ENCODE measurements around the gene SCN10A. TPM values are rescaled to one million over a fixed set of nuclear protein-coding genes. Genes with fewer than 3 reads are reported as not detected.

The SCN10A gene
- total and polyA plus RNA-seq, 9 of the 15 experiments (the other 6 are each of a cell fraction or from before 2014, with no cell fraction given), result not detected

DNA sequence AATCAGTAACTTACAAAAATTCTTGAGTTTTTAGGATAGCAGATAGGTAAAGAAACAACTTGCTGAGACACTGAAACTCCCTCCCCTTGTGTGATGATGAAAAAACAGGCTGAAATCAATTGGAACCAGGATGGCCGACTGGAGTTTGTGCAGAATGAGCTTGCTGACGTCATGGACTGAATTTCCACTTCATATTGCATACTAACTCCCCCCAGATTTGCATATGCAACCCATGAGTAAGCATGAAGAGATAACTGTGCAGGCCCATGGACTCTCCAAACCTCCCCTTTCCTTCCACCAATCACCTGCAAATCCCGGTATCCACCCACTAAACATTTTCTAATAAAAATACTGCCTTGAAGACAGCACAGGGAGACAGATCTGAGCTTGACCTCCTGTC is 84.5 kb downstream of the SCN10A start (continued):
- TF ChIP-seq, protein P1, sequence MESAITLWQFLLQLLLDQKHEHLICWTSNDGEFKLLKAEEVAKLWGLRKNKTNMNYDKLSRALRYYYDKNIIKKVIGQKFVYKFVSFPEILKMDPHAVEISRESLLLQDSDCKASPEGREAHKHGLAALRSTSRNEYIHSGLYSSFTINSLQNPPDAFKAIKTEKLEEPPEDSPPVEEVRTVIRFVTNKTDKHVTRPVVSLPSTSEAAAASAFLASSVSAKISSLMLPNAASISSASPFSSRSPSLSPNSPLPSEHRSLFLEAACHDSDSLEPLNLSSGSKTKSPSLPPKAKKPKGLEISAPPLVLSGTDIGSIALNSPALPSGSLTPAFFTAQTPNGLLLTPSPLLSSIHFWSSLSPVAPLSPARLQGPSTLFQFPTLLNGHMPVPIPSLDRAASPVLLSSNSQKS (CRISPR knock-in tag; IDR thresholded peaks at IDR 0.05), result no peak
- TF ChIP-seq, protein P2, sequence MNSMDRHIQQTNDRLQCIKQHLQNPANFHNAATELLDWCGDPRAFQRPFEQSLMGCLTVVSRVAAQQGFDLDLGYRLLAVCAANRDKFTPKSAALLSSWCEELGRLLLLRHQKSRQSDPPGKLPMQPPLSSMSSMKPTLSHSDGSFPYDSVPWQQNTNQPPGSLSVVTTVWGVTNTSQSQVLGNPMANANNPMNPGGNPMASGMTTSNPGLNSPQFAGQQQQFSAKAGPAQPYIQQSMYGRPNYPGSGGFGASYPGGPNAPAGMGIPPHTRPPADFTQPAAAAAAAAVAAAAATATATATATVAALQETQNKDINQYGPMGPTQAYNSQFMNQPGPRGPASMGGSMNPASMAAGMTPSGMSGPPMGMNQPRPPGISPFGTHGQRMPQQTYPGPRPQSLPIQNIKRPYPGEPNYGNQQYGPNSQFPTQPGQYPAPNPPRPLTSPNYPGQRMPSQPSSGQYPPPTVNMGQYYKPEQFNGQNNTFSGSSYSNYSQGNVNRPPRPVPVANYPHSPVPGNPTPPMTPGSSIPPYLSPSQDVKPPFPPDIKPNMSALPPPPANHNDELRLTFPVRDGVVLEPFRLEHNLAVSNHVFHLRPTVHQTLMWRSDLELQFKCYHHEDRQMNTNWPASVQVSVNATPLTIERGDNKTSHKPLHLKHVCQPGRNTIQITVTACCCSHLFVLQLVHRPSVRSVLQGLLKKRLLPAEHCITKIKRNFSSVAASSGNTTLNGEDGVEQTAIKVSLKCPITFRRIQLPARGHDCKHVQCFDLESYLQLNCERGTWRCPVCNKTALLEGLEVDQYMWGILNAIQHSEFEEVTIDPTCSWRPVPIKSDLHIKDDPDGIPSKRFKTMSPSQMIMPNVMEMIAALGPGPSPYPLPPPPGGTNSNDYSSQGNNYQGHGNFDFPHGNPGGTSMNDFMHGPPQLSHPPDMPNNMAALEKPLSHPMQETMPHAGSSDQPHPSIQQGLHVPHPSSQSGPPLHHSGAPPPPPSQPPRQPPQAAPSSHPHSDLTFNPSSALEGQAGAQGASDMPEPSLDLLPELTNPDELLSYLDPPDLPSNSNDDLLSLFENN (IDR thresholded peaks at IDR 0.05; ENCODE audit: low read depth in 2 of 2, low read length in 2 of 2), result no peak
- no peak for TF ChIP-seq SMAD3 (CRISPR knock-in tag; conservative IDR thresholded peaks at IDR 0.05)
- no peak for TF ChIP-seq MTF1 (CRISPR knock-in tag; IDR thresholded peaks at IDR 0.05; ENCODE audit: borderline replicate concordance)
- TF ChIP-seq, protein P3, sequence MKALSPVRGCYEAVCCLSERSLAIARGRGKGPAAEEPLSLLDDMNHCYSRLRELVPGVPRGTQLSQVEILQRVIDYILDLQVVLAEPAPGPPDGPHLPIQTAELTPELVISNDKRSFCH (CRISPR knock-in tag; IDR thresholded peaks at IDR 0.05), result no peak
- TF ChIP-seq, protein P3 (tag; IDR thresholded peaks at IDR 0.05), result no peak
- no peak for TF ChIP-seq GTF2F1 (IDR thresholded peaks at IDR 0.05; ENCODE audit: low read depth, low read length)
- TF ChIP-seq, protein P4, sequence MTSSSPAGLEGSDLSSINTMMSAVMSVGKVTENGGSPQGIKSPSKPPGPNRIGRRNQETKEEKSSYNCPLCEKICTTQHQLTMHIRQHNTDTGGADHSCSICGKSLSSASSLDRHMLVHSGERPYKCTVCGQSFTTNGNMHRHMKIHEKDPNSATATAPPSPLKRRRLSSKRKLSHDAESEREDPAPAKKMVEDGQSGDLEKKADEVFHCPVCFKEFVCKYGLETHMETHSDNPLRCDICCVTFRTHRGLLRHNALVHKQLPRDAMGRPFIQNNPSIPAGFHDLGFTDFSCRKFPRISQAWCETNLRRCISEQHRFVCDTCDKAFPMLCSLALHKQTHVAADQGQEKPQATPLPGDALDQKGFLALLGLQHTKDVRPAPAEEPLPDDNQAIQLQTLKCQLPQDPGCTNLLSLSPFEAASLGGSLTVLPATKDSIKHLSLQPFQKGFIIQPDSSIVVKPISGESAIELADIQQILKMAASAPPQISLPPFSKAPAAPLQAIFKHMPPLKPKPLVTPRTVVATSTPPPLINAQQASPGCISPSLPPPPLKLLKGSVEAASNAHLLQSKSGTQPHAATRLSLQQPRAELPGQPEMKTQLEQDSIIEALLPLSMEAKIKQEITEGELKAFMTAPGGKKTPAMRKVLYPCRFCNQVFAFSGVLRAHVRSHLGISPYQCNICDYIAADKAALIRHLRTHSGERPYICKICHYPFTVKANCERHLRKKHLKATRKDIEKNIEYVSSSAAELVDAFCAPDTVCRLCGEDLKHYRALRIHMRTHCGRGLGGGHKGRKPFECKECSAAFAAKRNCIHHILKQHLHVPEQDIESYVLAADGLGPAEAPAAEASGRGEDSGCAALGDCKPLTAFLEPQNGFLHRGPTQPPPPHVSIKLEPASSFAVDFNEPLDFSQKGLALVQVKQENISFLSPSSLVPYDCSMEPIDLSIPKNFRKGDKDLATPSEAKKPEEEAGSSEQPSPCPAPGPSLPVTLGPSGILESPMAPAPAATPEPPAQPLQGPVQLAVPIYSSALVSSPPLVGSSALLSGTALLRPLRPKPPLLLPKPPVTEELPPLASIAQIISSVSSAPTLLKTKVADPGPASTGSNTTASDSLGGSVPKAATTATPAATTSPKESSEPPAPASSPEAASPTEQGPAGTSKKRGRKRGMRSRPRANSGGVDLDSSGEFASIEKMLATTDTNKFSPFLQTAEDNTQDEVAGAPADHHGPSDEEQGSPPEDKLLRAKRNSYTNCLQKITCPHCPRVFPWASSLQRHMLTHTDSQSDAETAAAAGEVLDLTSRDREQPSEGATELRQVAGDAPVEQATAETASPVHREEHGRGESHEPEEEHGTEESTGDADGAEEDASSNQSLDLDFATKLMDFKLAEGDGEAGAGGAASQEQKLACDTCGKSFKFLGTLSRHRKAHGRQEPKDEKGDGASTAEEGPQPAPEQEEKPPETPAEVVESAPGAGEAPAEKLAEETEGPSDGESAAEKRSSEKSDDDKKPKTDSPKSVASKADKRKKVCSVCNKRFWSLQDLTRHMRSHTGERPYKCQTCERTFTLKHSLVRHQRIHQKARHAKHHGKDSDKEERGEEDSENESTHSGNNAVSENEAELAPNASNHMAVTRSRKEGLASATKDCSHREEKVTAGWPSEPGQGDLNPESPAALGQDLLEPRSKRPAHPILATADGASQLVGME (CRISPR knock-in tag; IDR thresholded peaks at IDR 0.05), result no peak
- TF ChIP-seq, protein P5, sequence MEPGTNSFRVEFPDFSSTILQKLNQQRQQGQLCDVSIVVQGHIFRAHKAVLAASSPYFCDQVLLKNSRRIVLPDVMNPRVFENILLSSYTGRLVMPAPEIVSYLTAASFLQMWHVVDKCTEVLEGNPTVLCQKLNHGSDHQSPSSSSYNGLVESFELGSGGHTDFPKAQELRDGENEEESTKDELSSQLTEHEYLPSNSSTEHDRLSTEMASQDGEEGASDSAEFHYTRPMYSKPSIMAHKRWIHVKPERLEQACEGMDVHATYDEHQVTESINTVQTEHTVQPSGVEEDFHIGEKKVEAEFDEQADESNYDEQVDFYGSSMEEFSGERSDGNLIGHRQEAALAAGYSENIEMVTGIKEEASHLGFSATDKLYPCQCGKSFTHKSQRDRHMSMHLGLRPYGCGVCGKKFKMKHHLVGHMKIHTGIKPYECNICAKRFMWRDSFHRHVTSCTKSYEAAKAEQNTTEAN (CRISPR knock-in tag; IDR thresholded peaks at IDR 0.05), result no peak
- TF ChIP-seq C11orf30 (IDR thresholded peaks at IDR 0.05; ENCODE audit: low read depth), result peak; percentile 35; the same call in 1 of the 2 replicates
- no peak for TF ChIP-seq HDAC2 (IDR thresholded peaks at IDR 0.05)
- TF ChIP-seq NFE2L1 (tag; IDR thresholded peaks at IDR 0.05; ENCODE audit: borderline replicate concordance, low read depth), result no peak
- TF ChIP-seq CHCHD3 (CRISPR knock-in tag; IDR thresholded peaks at IDR 0.05), result no peak
- no peak for TF ChIP-seq NFATC3 (IDR thresholded peaks at IDR 0.05)
- TF ChIP-seq PHB2 (IDR thresholded peaks at IDR 0.05; ENCODE audit: low read depth), result no peak
- TF ChIP-seq POLR2A (conservative IDR thresholded peaks at IDR 0.05), result no peak
- no peak for TF ChIP-seq ZNF717 (CRISPR knock-in tag; IDR thresholded peaks at IDR 0.05)
- TF ChIP-seq, protein P6, sequence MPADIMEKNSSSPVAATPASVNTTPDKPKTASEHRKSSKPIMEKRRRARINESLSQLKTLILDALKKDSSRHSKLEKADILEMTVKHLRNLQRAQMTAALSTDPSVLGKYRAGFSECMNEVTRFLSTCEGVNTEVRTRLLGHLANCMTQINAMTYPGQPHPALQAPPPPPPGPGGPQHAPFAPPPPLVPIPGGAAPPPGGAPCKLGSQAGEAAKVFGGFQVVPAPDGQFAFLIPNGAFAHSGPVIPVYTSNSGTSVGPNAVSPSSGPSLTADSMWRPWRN (IDR thresholded peaks at IDR 0.05; ENCODE audit: low read depth), result no peak
